Uterus (tissue), 2 donors: ENCODE measurements around the gene NUP153.

ENCODE experiments used
- CTCF ChIP-seq, 4 experiments: fragments of 200-600 bp in 2 of 4; fragments of 450-650 bp in 2 of 4; sonication (generic) in 2 of 4; IDR thresholded peaks; one replicate each; pipeline ENCODE4 v1.5.1; 2016 to 2019; ENCODE audit warnings: antibody characterized with exemption in 4 of 4, mild to moderate bottlenecking in 2 of 4, moderate library complexity in 1 of 4
- POLR2A ChIP-seq, 2 donors: fragments of 450-650 bp; IDR thresholded peaks; one replicate each; pipeline ENCODE4 v1.6.1; 2016; ENCODE audit warnings: antibody characterized with exemption in 2 of 2, mild to moderate bottlenecking in 1 of 2, moderate library complexity in 1 of 2

GRCh38 chr6:17656092-17656491 lies 50.6 kb downstream of the NUP153 start:
- no peak for TF ChIP-seq CTCF (IDR thresholded peaks at IDR 0.05)
- TF ChIP-seq POLR2A (IDR thresholded peaks at IDR 0.05), result no peak
